Measurements from ENCODE around the gene THOC1.

Gene THOC1

DNA sequence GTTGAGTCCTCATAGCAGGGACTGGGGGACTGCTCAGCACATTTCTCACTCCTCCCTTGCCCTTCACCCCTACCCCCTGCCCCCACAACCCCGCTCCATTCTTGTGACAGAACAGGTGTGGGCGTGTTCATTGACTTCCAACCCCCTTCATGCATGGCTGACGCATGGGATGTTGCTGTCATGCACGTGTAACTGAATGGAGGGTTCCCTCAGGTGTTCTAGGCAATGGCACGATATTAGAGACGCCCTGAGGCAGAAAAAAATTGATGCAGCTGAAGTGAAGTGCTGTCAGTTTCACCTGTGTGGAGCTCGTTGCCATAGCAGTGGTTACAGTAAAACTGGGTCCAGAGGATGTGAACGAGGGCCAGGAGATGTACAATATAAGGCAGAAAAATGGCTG lies 6.5 kb upstream of the THOC1 start:
- DNase-seq (ENCODE audit: low spot score): no peak
- TF ChIP-seq, protein P1, sequence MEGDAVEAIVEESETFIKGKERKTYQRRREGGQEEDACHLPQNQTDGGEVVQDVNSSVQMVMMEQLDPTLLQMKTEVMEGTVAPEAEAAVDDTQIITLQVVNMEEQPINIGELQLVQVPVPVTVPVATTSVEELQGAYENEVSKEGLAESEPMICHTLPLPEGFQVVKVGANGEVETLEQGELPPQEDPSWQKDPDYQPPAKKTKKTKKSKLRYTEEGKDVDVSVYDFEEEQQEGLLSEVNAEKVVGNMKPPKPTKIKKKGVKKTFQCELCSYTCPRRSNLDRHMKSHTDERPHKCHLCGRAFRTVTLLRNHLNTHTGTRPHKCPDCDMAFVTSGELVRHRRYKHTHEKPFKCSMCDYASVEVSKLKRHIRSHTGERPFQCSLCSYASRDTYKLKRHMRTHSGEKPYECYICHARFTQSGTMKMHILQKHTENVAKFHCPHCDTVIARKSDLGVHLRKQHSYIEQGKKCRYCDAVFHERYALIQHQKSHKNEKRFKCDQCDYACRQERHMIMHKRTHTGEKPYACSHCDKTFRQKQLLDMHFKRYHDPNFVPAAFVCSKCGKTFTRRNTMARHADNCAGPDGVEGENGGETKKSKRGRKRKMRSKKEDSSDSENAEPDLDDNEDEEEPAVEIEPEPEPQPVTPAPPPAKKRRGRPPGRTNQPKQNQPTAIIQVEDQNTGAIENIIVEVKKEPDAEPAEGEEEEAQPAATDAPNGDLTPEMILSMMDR (IDR thresholded peaks at IDR 0.05; ENCODE audit: extremely low read depth, missing control alignments): no peak

DNA sequence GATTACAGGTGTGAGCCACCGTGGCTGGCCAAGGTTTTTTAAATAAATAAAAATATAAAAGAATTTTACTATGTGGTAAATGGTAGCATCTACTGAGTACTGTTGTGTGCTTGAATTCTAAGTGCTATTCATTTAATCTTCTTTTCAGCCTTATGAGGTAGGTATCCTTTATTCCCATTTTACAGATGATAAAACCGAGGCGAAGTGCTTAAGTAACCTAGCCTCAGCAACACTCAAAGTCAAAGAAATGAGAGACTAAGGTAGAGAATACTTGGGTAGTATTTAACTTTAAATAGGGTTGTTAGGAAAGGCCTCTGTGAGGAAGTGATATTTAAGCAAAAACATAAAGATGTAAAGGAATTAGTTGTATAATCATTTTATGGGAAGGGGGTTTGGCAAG lies 5.7 kb upstream of the THOC1 start:
- DNase-seq (ENCODE audit: low spot score): no peak
- TF ChIP-seq, protein P1 (IDR thresholded peaks at IDR 0.05; ENCODE audit: extremely low read depth, missing control alignments): no peak

DNA sequence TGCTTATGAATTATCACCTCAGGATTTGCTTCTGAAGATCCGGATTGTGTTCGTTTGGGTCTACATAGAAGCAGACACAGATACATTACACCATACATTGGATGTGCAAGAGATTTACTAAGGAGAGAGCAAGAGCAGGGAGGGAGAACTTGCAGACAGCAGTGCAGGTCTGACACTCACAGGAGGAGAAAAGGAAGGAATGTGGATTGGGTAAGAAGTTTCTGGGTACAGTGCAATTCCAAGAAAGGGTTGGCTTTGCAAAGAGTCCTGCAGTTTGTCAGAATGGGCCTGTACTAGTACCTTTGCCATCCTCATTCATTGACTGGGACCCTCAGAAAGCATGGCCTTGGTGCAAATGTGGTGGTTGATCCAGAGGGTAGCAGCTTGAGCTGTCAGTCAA lies 4.8 kb upstream of the THOC1 start:
- TF ChIP-seq, protein P1 (IDR thresholded peaks at IDR 0.05; ENCODE audit: extremely low read depth, missing control alignments): no peak
- DNase-seq (ENCODE audit: low spot score): no peak

DNA sequence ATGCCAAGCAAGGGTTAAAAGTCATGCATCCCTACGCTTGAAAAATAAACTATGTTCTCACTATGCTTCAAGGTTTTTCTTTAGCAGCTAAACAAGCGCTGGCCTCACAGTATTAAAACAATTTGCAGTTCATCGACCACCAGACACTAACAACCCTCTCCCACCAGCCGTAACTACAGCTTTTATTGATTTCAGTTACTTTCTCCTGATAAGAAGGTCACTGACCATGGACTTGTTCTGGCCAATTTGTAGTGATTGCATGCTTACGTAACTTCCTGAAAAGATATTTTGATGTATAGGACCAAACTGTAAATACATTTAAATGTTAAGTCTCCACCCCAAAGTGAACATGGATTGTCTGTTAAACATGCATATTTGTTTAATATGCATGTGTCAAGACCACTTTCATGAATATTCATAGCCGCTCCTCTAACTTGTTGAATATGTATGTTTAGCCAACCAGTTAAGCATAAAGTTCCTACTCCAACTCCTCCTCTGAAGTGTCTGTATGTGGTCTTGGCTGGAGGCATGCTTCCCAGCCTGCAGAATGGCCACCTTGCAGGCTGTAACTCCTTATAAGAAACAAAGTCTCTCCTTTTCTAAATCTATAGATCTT lies 1.7 kb upstream of the THOC1 start:
- no peak for DNase-seq (ENCODE audit: low spot score)
- TF ChIP-seq, protein P1 (IDR thresholded peaks at IDR 0.05; ENCODE audit: extremely low read depth, missing control alignments): no peak

DNA sequence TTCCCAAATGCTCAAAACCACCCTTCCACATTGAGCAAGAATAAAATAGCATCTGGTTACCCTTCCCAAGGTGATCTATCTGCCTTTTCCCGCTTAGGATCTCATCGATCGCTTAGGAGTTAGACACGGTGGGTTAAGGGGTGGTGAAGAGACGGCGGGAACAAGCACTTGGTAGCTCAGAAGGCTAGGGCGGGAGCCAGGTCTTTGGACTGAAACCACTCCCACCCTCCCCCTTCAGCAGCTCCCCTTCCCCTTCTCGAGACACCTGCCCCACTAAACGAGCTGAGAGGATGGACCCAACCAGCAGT lies 513 bp downstream of the THOC1 start:
- TF ChIP-seq, protein P1 (IDR thresholded peaks at IDR 0.05; ENCODE audit: extremely low read depth, missing control alignments): no peak
- no peak for DNase-seq (ENCODE audit: low spot score)

DNA sequence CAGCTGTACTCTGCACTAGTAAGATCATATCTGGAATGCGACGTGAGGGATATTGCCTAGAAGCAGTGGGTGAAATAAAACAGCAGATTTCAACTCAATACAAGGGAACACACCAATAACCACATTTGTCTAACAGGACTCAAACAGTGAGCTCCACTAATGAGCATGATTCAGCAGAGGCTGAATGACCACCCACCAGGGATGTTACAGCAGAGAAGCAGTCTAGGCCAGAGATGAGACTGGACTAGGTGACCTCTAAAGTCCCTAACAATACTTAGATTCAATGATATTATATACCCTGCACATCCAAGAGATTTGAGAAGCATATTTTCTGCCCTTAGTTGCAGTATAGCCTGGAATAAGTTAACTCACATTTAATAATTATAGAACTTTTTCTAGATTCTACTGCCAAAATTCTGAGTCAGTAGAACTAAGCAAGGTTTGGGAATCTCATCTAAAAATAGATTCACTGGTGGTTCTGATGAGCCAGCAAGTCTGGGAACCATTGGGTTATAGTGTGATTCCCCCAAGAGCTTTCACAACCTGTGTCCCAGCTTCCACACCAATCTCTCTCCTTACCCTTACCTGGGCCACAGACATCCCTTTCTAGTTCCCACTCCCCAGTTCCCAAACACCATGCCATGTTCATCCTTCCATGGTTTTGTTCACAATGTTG lies 6.3 kb downstream of the THOC1 start:
- TF ChIP-seq, protein P1 (IDR thresholded peaks at IDR 0.05; ENCODE audit: extremely low read depth, missing control alignments): no peak
- DNase-seq (ENCODE audit: low spot score): no peak

DNA sequence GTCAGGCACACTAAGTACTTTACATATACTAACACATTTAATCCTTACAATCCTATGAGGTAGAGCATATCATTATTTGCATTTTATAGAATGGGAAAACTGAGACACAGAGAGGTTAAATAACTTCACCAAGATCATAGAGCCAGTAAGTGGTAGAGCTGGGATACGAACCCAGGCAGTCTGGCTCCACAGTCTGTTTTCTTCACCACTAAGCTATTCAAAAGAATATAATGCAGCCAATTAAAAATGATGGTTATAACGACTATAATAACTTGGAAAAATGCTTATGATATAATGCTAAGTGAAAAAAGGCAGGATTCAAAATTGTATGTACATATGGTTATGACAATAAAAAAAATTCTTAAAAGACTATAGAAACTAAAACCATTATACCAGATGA lies 7.3 kb downstream of the THOC1 start:
- DNase-seq (ENCODE audit: low spot score): no peak
- TF ChIP-seq, protein P1 (IDR thresholded peaks at IDR 0.05; ENCODE audit: extremely low read depth, missing control alignments): no peak
